ENCODE measurements around the gene EBF4.
A peak's percentile ranks its signal among the peaks of the same experiment; 100 is the strongest.
"Not testable (repeated sequence)": the region's sequence is repeated elsewhere in the genome, so short reads cannot be mapped to it uniquely, and the experiment has no call there.

The EBF4 gene

GRCh38 chr20:2694519-2694918 is 1.9 kb downstream of the EBF4 start:
- Histone ChIP-seq H2BK15ac (ENCODE audit: low read depth, poor library complexity, severe bottlenecking) (no peak overlapping the region), H3K4ac (ENCODE audit: low read depth in 1 of 2, low read length in 2 of 2) (no peak overlapping the region), H3K4me2 (ENCODE audit: low read length, poor library complexity, severe bottlenecking) (no peak overlapping the region), H3K9ac (ENCODE audit: low read length) (no peak overlapping the region), H2AFZ (ENCODE audit: low read depth, low read length) (no peak overlapping the region), H3K4me1 (ENCODE audit: control insufficient read depth, insufficient read depth, low read depth, low read length) (peaks cover 10% of the 10 kb centered on the region), H3K9me3 (ENCODE audit: control insufficient read depth, low read length) (no peaks in the 10 kb centered on the region), H3K14ac (ENCODE audit: low read length in 2 of 2) (no peak overlapping the region), H2BK120ac (ENCODE audit: low read depth, low read length) (no peak overlapping the region), H3K79me1 (replicated peaks; ENCODE audit: low read length, poor library complexity, severe bottlenecking) (no peaks in the 10 kb centered on the region), H2AK5ac (ENCODE audit: low read length, severe bottlenecking) (no peak overlapping the region), H3K18ac (ENCODE audit: low read depth in 1 of 2, low read length in 2 of 2) (no peak overlapping the region), H3K4me3 (ENCODE audit: insufficient read depth in 1 of 2, low read depth in 1 of 2, low read length in 2 of 2) (no peak overlapping the region), H2BK12ac (ENCODE audit: low read length in 2 of 2) (no peak overlapping the region), H3K27me3 (ENCODE audit: control insufficient read depth in 1 of 2, insufficient read depth in 1 of 2, low read length in 2 of 2) (peaks cover 83 to 85% of the 10 kb centered on the region in 2 experiments), H2BK5ac (ENCODE audit: low read depth, low read length, poor library complexity, severe bottlenecking) (no peak overlapping the region), H3K36me3 (ENCODE audit: control insufficient read depth in 1 of 2, insufficient read depth in 2 of 2, low read depth in 1 of 2, low read length in 2 of 2) (no peaks in the 10 kb centered on the region), H4K8ac (ENCODE audit: low read length) (no peak overlapping the region), H3K27ac (ENCODE audit: low read length, poor library complexity, severe bottlenecking) (no peak overlapping the region), H3K23ac (ENCODE audit: low read length in 2 of 2) (peak overlapping the region in 1 of 2 experiments; percentile 17), H4K91ac (ENCODE audit: low read length) (no peak overlapping the region)
- 8% methylated on average over 1 of the region's 13 CpGs for WGBS
- DNase-seq: no peak

- no peak overlapping the region for H4K91ac ChIP-seq (ENCODE audit: low read length)
- no peak overlapping the region for H2BK120ac ChIP-seq (ENCODE audit: low read depth, low read length)
- no peak overlapping the region for H3K9ac ChIP-seq (ENCODE audit: low read length)
- no peak overlapping the region for H3K4me3 ChIP-seq (ENCODE audit: insufficient read depth in 1 of 2, low read depth in 1 of 2, low read length in 2 of 2)
- peaks cover 83 to 85% of the 10 kb centered on the region in 2 experiments for H3K27me3 ChIP-seq (ENCODE audit: control insufficient read depth in 1 of 2, insufficient read depth in 1 of 2, low read length in 2 of 2)
- no peaks in the 10 kb centered on the region for H3K36me3 ChIP-seq (ENCODE audit: control insufficient read depth in 1 of 2, insufficient read depth in 2 of 2, low read depth in 1 of 2, low read length in 2 of 2)
- no peak overlapping the region for H2BK12ac ChIP-seq (ENCODE audit: low read length in 2 of 2)
- H2BK5ac ChIP-seq (ENCODE audit: low read depth, low read length, poor library complexity, severe bottlenecking): no peak overlapping the region
- no peak overlapping the region for H3K18ac ChIP-seq (ENCODE audit: low read depth in 1 of 2, low read length in 2 of 2)
- no peaks in the 10 kb centered on the region for H3K9me3 ChIP-seq (ENCODE audit: control insufficient read depth, low read length)
- no peak overlapping the region for H3K4ac ChIP-seq (ENCODE audit: low read depth in 1 of 2, low read length in 2 of 2)
- no peak for DNase-seq
- no peak overlapping the region for H3K14ac ChIP-seq (ENCODE audit: low read length in 2 of 2)
- H3K23ac ChIP-seq (ENCODE audit: low read length in 2 of 2): no peak overlapping the region
- no peak overlapping the region for H2AK5ac ChIP-seq (ENCODE audit: low read length, severe bottlenecking)
- no peaks in the 10 kb centered on the region for H3K79me1 ChIP-seq (replicated peaks; ENCODE audit: low read length, poor library complexity, severe bottlenecking)
- no peak overlapping the region for H3K4me2 ChIP-seq (ENCODE audit: low read length, poor library complexity, severe bottlenecking)
- H3K4me1 ChIP-seq (ENCODE audit: control insufficient read depth, insufficient read depth, low read depth, low read length): peaks cover 10% of the 10 kb centered on the region
- H4K8ac ChIP-seq (ENCODE audit: low read length): no peak overlapping the region
- WGBS: 48% methylated on average over 13 of the region's 13 CpGs
- H2AFZ ChIP-seq (ENCODE audit: low read depth, low read length): no peak overlapping the region
- no peak overlapping the region for H2BK15ac ChIP-seq (ENCODE audit: low read depth, poor library complexity, severe bottlenecking)
- no peak overlapping the region for H3K27ac ChIP-seq (ENCODE audit: low read length, poor library complexity, severe bottlenecking)
These were observed 2.8 kb downstream of the EBF4 start for GRCh38 chr20:2695206-2695983.

- H3K18ac ChIP-seq (ENCODE audit: low read depth in 1 of 2, low read length in 2 of 2); H2BK120ac ChIP-seq (ENCODE audit: low read depth, low read length): not testable (repeated sequence)
- peaks cover 10% of the 10 kb centered on the region for H3K4me1 ChIP-seq (ENCODE audit: control insufficient read depth, insufficient read depth, low read depth, low read length)
These were observed 3.5 kb downstream of the EBF4 start for GRCh38 chr20:2695984-2696525.

GRCh38 chr20:2696646-2697045 is 4.1 kb downstream of the EBF4 start:
- Histone ChIP-seq H3K14ac (ENCODE audit: low read length in 2 of 2) (no peak overlapping the region), H2BK5ac (ENCODE audit: low read depth, low read length, poor library complexity, severe bottlenecking) (no peak overlapping the region), H2BK12ac (ENCODE audit: low read length in 2 of 2) (no peak overlapping the region), H2BK15ac (ENCODE audit: low read depth, poor library complexity, severe bottlenecking) (no peak overlapping the region), H2BK120ac (ENCODE audit: low read depth, low read length) (no peak overlapping the region), H3K23ac (ENCODE audit: low read length in 2 of 2) (no peak overlapping the region), H3K18ac (ENCODE audit: low read depth in 1 of 2, low read length in 2 of 2) (no peak overlapping the region), H4K8ac (ENCODE audit: low read length) (no peak overlapping the region), H3K9me3 (ENCODE audit: control insufficient read depth, low read length) (no peaks in the 10 kb centered on the region), H2AK5ac (ENCODE audit: low read length, severe bottlenecking) (no peak overlapping the region), H3K4ac (ENCODE audit: low read depth in 1 of 2, low read length in 2 of 2) (no peak overlapping the region), H3K79me1 (replicated peaks; ENCODE audit: low read length, poor library complexity, severe bottlenecking) (no peaks in the 10 kb centered on the region), H3K9ac (ENCODE audit: low read length) (no peak overlapping the region), H3K4me3 (ENCODE audit: insufficient read depth in 1 of 2, low read depth in 1 of 2, low read length in 2 of 2) (no peak overlapping the region), H3K36me3 (ENCODE audit: control insufficient read depth in 1 of 2, insufficient read depth in 2 of 2, low read depth in 1 of 2, low read length in 2 of 2) (no peaks in the 10 kb centered on the region), H3K27me3 (ENCODE audit: control insufficient read depth in 1 of 2, insufficient read depth in 1 of 2, low read length in 2 of 2) (peaks cover 83 to 86% of the 10 kb centered on the region in 2 experiments), H2AFZ (ENCODE audit: low read depth, low read length) (no peak overlapping the region), H3K4me2 (ENCODE audit: low read length, poor library complexity, severe bottlenecking) (no peak overlapping the region), H3K4me1 (ENCODE audit: control insufficient read depth, insufficient read depth, low read depth, low read length) (peaks cover 10% of the 10 kb centered on the region), H3K27ac (ENCODE audit: low read length, poor library complexity, severe bottlenecking) (no peak overlapping the region), H4K91ac (ENCODE audit: low read length) (no peak overlapping the region)
- 77% methylated on average over 9 of the region's 9 CpGs for WGBS
- no peak for DNase-seq

More at GRCh38 chr20:2695984-2696525, 3.5 kb downstream of the EBF4 start:
- DNase-seq; H2BK15ac ChIP-seq (ENCODE audit: low read depth, poor library complexity, severe bottlenecking); H3K79me1 ChIP-seq (replicated peaks; ENCODE audit: low read length, poor library complexity, severe bottlenecking); H3K23ac ChIP-seq (ENCODE audit: low read length in 2 of 2); H2AK5ac ChIP-seq (ENCODE audit: low read length, severe bottlenecking); H3K9me3 ChIP-seq (ENCODE audit: control insufficient read depth, low read length); H2BK12ac ChIP-seq (ENCODE audit: low read length in 2 of 2); H2BK5ac ChIP-seq (ENCODE audit: low read depth, low read length, poor library complexity, severe bottlenecking); H3K4ac ChIP-seq (ENCODE audit: low read depth in 1 of 2, low read length in 2 of 2); H3K14ac ChIP-seq (ENCODE audit: low read length in 2 of 2); H4K91ac ChIP-seq (ENCODE audit: low read length); H3K36me3 ChIP-seq (ENCODE audit: control insufficient read depth in 1 of 2, insufficient read depth in 2 of 2, low read depth in 1 of 2, low read length in 2 of 2); H3K4me3 ChIP-seq (ENCODE audit: insufficient read depth in 1 of 2, low read depth in 1 of 2, low read length in 2 of 2); H2AFZ ChIP-seq (ENCODE audit: low read depth, low read length); H3K4me2 ChIP-seq (ENCODE audit: low read length, poor library complexity, severe bottlenecking); H3K27ac ChIP-seq (ENCODE audit: low read length, poor library complexity, severe bottlenecking); H3K9ac ChIP-seq (ENCODE audit: low read length); H4K8ac ChIP-seq (ENCODE audit: low read length): not testable (repeated sequence)
- peaks cover 83 to 86% of the 10 kb centered on the region in 2 experiments for H3K27me3 ChIP-seq (ENCODE audit: control insufficient read depth in 1 of 2, insufficient read depth in 1 of 2, low read length in 2 of 2)
- WGBS: 90% methylated on average over 7 of the region's 12 CpGs
